CD4-positive, alpha-beta T cell treated with Interleukin-15 for 4 hours (primary cell): ENCODE measurements around the gene ZSCAN30.

Experiments
- DNase-seq: peaks from one replicate; pipeline ENCODE4 v3.0.0-alpha.2; 2020; ENCODE audit warnings: low spot score

The ZSCAN30 gene

DNA sequence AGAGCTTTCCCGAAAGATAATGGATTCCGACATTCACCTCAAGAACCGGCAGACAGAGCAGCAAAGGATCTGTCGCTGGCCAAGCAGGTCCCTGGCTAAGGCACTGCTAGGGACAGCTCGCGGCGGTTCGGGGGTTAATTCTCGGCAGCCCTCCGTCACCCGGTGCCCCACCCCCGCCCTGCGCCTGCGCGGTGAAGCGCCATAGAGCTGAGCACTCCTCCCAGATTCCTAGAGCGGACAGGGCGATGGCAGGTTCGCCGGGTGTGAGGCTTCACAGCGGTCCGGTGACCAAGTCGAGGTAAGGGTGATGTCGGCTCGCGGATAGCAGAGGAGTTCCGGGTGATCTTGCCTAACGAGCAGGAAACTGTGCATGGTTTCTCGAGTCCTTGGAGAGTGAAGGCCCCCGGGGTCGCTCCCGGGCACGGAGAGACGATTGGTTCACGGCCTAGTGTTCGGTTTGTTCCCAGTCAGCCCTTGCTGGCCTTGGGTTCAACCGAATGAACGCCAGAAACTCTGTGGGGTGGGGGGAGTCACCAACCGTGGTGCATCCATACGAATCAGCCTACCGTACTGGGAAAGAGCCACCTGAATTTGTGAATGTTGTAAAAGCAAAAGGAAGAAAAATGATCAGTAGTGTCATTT lies at the start of gene ZSCAN30:
TSS of gene ZSCAN30 (minus strand) at position 136 of the 642 bp plus-strand sequence. CDS start 25,877 bp downstream, outside the sequence.
- DNase-seq: peak; percentile 98

GRCh38 chr18:35337286-35337685 lies 47.3 kb upstream of the ZSCAN30 start:
- no peak for DNase-seq

- no peak for DNase-seq
Measured at GRCh38 chr18:35335866-35336265, 45.8 kb upstream of the ZSCAN30 start.

GRCh38 chr18:35334821-35335220 lies 44.8 kb upstream of the ZSCAN30 start:
- DNase-seq: no peak

- no peak for DNase-seq
Measured at GRCh38 chr18:35334212-35334611, 44.2 kb upstream of the ZSCAN30 start.

DNA sequence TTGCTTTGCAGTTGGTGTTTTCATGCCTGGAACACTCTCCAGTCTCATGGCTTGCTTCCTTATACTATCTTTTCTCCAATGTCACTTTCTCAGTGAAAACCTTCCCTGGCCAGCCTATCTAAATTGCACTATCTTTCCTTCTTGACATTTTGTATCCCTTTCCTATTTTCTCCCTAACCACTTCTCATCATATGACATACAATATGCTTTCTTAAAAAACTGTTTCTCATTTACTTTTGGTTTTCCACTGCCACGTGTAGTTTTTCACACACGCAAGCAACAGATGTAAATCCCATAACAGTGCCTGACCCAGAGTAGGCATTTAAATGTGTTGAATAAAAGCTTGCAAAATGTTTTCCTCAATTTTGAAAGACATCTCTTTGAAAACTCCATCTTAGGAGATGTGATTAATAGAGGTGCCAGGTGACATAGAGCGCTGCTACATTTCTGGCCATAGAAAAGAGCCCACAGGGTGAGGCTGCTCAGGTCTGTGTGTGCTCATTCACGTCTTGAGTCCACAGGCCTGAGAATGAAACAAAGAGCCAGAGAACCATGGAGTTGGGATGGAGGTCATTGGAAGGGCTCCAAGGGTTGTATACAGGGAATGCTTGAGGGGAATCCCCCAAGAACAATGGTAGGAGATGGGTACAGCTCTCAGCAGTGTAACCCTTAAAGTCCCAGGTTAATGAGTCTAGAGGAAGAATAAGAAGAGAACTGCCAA lies 41.5 kb upstream of the ZSCAN30 start:
- DNase-seq: no peak

- DNase-seq: no peak
Measured at GRCh38 chr18:35328868-35329267, 38.8 kb upstream of the ZSCAN30 start.

GRCh38 chr18:35326695-35327387 lies 36.8 kb upstream of the ZSCAN30 start:
- no peak for DNase-seq

DNA sequence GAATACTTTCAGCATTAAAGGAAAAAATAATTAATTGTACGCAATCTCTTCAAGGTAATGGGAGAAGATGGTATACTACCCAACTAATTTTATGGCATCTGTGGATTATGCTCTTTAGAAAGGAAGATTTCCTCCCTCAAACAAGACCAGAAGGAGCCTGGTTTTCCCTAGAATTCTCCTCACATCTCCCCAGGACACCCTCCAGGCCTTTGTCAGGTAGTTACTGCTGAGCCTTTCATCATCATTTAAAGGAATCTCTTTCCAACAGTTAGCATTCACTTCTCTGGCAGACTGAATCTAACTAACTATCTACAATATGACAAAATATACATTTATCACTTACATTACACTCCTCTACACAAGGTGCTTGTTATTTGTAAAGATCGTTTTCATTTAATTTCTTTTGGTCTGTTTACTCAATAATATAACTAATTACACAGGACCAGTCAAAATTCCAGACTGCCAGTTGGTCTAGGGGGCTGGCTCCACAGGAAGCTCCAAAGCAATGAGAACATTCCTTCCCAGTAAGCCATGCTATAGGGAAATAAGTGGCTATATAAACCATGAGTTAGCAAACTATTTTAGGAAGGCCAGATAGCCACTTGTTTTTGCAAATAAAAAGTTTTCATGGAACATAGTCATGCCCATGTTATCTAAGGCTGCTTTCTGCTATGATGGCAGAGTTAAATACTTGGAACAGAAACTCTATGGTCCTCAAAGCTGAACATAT lies 35.1 kb upstream of the ZSCAN30 start:
- DNase-seq: no peak

DNA sequence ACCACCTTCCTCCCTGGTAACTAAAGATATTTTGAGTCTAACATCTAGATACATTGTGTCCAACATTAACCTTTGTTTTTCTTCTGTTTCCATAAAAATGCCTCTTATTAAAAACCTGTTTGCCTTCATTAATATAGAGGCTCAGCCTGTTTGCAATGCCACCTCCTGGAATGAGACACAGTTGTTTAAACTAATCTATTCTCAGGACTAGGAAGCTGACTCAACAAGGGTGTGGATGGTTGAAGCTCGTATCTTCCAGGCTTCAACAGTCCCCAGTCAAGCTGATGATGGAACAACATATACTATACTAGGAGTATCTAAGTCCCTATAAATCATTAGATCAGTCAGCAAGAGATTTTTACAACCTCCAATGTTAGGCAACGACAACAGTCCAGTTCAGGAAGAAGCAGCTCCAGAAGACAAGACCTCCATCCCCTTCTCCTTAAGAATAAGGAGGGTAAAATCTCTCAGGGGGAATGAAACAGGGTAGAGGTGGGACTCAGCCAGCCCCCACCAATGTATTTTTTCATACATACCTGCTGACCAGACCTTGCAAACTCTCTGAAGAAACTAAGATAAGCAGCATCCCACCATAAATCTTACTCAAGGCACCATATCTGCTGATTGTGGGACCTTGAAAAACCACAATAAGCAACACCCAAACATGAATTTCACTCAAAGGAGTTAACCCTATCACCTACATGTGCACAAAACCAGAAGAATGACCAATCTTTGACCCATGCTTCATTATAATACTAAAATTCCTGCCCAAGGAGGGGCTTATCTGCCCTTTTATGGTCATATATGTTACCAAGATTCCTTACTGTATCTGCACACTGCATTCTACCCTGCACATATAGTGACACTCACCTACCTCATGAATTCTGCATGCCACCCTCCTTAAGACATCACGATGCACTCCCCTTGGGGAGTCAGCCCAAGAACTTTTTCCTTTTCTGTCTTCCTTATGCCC lies 32.7 kb upstream of the ZSCAN30 start:
- no peak for DNase-seq

GRCh38 chr18:35311496-35311895 lies 21.5 kb upstream of the ZSCAN30 start:
- no peak for DNase-seq

- DNase-seq: no peak
Measured at GRCh38 chr18:35306588-35307250, 16.7 kb upstream of the ZSCAN30 start.

DNA sequence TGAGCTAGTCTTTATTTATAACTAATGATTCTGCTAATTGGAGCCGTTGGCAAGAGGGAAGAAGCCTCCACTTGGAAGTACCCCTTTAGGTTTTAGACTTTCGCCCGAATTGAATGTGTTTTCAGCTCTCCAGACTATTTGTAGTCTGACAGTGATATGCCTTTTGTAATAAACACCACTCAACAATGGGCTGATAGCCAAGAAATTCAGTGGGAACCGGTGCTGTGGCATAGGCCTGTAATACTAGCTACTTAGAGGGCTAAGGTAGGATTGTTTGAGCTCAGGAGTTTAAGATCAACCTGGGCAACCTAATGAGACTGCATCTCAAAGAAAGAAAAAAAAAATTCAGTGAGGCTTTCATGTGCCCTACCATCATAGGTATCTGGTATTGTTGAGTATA lies 13.6 kb upstream of the ZSCAN30 start:
- DNase-seq: no peak

DNA sequence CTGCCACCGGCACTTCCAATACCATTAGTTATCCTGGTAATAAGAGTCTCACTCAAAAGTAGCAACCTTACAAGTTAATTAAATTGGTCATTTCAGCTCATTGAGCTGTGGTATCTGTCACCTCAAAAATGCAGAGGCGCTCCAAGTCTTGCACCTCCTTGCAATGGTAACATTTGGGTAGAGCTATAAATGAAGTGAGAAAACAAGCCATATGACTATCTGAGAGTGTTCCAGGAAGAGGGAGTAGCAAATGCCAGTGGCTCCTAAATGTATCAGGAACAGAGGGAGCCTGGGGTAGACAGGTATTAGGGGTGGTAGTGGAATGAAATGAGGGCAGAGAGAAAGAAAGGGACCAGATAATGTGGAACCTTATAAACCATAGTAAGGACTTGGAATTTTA lies 6.0 kb upstream of the ZSCAN30 start:
- no peak for DNase-seq

DNA sequence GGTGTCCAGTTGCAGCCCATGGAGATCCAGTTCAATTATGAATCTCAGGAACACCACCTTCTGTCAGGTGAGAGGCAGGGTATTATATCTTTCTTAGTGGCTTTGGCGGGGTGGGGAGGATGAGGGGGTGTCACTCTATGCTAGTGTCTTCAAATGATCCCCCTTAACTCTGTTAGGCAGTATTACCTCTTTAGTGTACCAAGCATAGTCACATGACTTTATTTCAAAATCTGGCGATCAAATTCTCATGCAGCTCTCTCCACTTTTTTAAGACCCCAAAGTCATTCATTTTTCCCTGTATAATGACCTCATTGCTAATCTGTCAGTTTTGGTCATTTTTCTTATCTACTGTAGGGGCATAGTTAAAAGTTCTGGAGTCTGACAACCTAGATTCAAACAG lies 1.1 kb upstream of the ZSCAN30 start:
- DNase-seq: no peak

DNA sequence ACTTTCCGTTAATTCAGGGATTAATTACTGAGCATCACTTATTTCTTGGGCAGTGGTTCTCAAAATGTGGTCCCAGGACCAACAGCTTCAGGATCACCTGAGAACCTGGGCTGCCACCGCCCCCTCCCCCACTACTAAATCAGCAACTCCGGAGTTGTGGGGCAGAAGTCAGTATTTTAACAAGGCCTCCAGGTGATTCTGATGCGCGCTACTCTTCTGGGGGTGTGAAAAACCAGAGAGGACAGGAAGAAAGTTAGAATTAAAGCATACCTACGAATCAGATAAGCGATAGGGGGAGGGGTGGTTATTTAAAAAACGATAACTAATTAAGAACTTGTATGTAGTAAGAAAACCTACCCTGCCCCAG lies 319 bp downstream of the ZSCAN30 start:
- DNase-seq: no peak

DNA sequence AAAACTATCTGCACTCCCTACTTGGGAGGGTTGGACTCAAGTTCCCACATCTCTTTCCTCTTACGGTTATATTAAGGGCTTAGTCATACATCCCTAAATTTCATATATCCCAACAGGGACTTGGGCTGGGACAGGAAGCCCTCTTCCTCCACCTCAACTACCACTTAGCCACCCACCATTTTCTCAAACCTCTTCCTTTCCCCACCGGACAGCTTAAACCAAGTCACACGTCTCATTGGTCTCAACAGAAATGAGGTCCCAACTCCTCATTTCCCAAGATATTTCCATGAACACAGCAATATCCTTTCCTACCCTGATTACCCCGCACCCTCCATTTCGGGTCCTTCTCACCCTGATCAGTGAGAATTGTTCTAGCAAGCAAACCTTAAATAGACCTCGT lies 736 bp downstream of the ZSCAN30 start:
- DNase-seq: no peak

DNA sequence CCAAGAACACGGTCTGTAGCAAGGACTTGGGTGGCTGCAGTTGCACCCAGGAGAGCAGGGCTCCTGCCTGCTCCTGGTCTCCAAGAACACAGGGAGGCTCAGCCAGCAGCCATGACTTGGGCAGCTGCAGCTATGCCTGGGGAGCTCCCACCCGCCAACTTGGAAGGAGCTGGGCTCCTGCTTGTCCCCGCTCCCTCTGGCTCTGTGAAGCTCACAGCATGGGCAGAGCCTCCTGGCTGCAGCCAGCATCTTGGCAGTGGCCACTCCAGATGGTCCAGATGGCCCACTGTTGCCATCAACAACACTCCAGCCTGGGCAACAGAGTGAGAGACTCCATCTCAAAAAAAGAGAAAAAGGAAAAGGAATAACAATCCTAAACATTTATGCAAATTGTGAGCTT lies 5.2 kb downstream of the ZSCAN30 start:
- DNase-seq: no peak

DNA sequence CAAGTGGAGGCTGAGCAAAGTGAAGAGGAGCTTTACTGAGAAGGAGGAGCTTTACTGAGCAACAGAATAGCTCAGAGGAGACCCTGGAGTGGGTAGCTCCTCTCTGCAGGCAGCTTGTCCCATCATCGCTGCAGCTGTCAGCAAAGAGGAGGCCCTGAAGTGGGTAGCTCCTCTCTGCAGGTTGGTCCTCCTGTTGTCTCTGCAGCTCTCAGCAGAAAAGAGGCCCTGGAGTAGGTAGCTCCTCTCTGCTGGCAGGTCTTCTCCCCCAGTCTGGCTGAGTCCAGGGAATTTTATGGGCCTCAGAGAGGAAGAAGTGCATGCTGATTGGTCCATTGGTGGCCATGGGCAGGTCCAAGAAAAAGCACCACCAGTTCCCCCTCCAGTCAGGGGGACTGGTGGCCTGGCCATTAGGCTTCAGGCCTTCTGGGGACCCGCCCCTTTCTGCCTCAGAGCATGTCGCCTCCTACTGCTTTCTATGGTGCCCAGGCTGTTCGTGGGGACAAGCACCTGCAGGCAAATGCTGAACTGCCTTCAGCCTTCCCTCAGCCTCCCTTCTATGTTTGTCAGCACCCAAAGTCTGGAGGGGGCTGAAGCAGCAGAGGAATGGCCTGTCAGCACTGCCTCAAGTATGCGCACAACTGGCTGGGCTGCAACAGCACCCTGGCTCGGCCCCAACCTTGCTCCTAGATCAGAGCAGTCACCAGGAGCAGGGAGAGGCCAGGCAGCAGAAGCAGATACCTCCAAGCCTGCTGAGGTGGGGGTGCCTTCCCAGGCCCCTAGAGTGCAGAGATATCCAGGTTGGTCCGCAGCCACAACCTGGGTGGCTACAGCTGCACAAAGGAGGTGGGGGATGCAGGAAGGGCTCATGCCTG lies 5.9 kb downstream of the ZSCAN30 start:
- DNase-seq: no peak

GRCh38 chr18:35282353-35282752 lies 7.7 kb downstream of the ZSCAN30 start:
- no peak for DNase-seq
